PC-9 (cell line): ENCODE results near the gene NUDCD3. TPM values are rescaled to one million over a fixed set of nuclear protein-coding genes. Genes with fewer than 3 reads are reported as not detected.

Experiments used
- BruUV-seq: library from RNA; stranded (reverse); fragments of 400-500 nt; replicated peaks from 2 replicates; lab custom pipeline; 2021; lab: Mats Ljungman, UMichigan
- CTCF ChIA-PET: fragments of 300-600 bp; sonication (Branson Sonifier 250); formaldehyde crosslinking; loops from one replicate; lab custom pipeline; 2022; ENCODE audit warnings: antibody characterized with exemption; lab: Charles Lee
- POLR2A ChIA-PET: fragments of 300-600 bp; sonication (Branson Sonifier 250); formaldehyde crosslinking; loops from one replicate; lab custom pipeline; 2022; ENCODE audit warnings: antibody characterized with exemption; ENCODE audit not compliant: unreplicated experiment; lab: Charles Lee
- DNase-seq, 2 experiments: peaks; one replicate each; pipeline versions ENCODE4 v3.0.0 to v3.0.0-alpha.2; 2015 to 2022; ENCODE audit warnings: mixed read lengths in 1 of 2
- H2AFZ ChIP-seq: fragments of 200-600 bp; sonication (generic); 2 replicates; pipeline ENCODE4 v1.8.1; 2017; ENCODE audit warnings: antibody characterized with exemption
- H3F3A ChIP-seq: fragments of 200-600 bp; sonication (generic); 2 replicates; pipeline ENCODE4 v1.8.1; 2017; ENCODE audit warnings: antibody characterized with exemption, mild to moderate bottlenecking, low read depth; ENCODE audit not compliant: insufficient read depth
- H3K27ac ChIP-seq: fragments of 200-600 bp; sonication (generic); 2 replicates; pipeline ENCODE4 v1.6.1; 2016; ENCODE audit warnings: mixed run types
- H3K27me3 ChIP-seq: fragments of 200-600 bp; sonication (generic); 2 replicates; pipeline ENCODE4 v1.6.1; 2016; ENCODE audit warnings: low read depth, mixed run types; ENCODE audit not compliant: insufficient read depth
- H3K36me3 ChIP-seq: fragments of 200-600 bp; sonication (generic); 2 replicates; pipeline ENCODE4 v1.6.1; 2016; ENCODE audit warnings: low read depth, mixed run types
- H3K4me1 ChIP-seq: fragments of 200-600 bp; sonication (generic); replicated peaks from 2 replicates; pipeline ENCODE4 v1.6.1; 2016; ENCODE audit warnings: mixed run types; ENCODE audit not compliant: insufficient read depth
- H3K4me2 ChIP-seq: fragments of 200-600 bp; sonication (generic); 2 replicates; pipeline ENCODE4 v1.6.1; 2017; ENCODE audit warnings: mixed run types
- H3K4me3 ChIP-seq: fragments of 200-600 bp; sonication (generic); 2 replicates; pipeline ENCODE4 v1.6.1; 2016; ENCODE audit warnings: mixed run types
- H3K79me2 ChIP-seq: fragments of 200-600 bp; sonication (generic); 2 replicates; pipeline ENCODE4 v1.6.1; 2017; ENCODE audit warnings: low read depth, mixed run types
- H3K9me2 ChIP-seq: fragments of 200-600 bp; sonication (generic); 2 replicates; pipeline ENCODE4 v1.8.1; 2017; ENCODE audit warnings: mild to moderate bottlenecking; ENCODE audit not compliant: insufficient read depth
- H3K9me3 ChIP-seq: fragments of 200-600 bp; sonication (generic); 2 replicates; pipeline ENCODE4 v1.8.1; 2016; ENCODE audit warnings: low read depth; ENCODE audit not compliant: insufficient read depth
- H4K20me1 ChIP-seq: fragments of 200-600 bp; sonication (generic); 2 replicates; pipeline ENCODE4 v1.8.1; 2017; ENCODE audit not compliant: insufficient read depth
- CTCF ChIP-seq: fragments of 200-600 bp; sonication (generic); conservative IDR thresholded peaks from 2 replicates; pipeline ENCODE4 v1.6.1; 2017; ENCODE audit warnings: mixed run types, antibody characterized with exemption, mild to moderate bottlenecking, moderate library complexity
- EZH2 ChIP-seq: fragments of 200-600 bp; sonication (generic); IDR thresholded peaks from 2 replicates; pipeline ENCODE4 v1.8.0; 2017; ENCODE audit warnings: antibody characterized with exemption, low read depth
- intact Hi-C: fragments of 100-400 bp; cut with micrococcal nuclease; formaldehyde crosslinking; loops from one replicate; pipeline ENCODE4 v1.10.0; 2022; ENCODE audit not compliant: unreplicated experiment
- total RNA-seq: library from RNA; stranded (reverse); gene quantifications from 2 replicates; pipeline ENCODE4 v1.2.3, GENCODE V29; 2021

Gene NUDCD3
- total RNA-seq, 1 experiment from 2014 or later = 149 TPM

GRCh38 chr7:44486001-44486400 lies 4.5 kb downstream of the NUDCD3 start:
- Histone ChIP-seq H3K9me2 (no peaks in the 10 kb centered on the region), H3K4me2 (no peak overlapping the region), H4K20me1 (peaks cover 42% of the 10 kb centered on the region), H3K27me3 (no peaks in the 10 kb centered on the region), H3K4me1 (peaks cover 20% of the 10 kb centered on the region), H3K9me3 (no peaks in the 10 kb centered on the region), H3K79me2 (peaks cover 88% of the 10 kb centered on the region), H3F3A (no peaks in the 10 kb centered on the region; the same call in none of the 2 replicates), H3K27ac (no peak overlapping the region), H3K4me3 (no peak overlapping the region), H3K36me3 (peaks cover 53% of the 10 kb centered on the region), H2AFZ (no peak overlapping the region)
- intact Hi-C loops = no loop called here
- no peak for DNase-seq
- no peak for TF ChIP-seq EZH2
- no peak for TF ChIP-seq CTCF
- POLR2A ChIA-PET = interaction anchor here (0.6 kb wide), 1 partner anchor 585 kb away, joined by 12 read pairs; no protein-coding TSS in a partner anchor
- no TSS peak for BruUV-seq
- CTCF ChIA-PET = no interaction called here

GRCh38 chr7:44484482-44485313 lies 5.8 kb downstream of the NUDCD3 start:
- no peak overlapping the region for H3K4me2 ChIP-seq
- peaks cover 62% of the 10 kb centered on the region for H3K36me3 ChIP-seq
- peaks cover 41% of the 10 kb centered on the region for H4K20me1 ChIP-seq
- CTCF ChIA-PET = no interaction called here
- H3F3A ChIP-seq = peaks cover 7% of the 10 kb centered on the region
- BruUV-seq = no TSS peak
- no peak overlapping the region for H3K4me3 ChIP-seq
- H3K9me3 ChIP-seq = no peaks in the 10 kb centered on the region
- H2AFZ ChIP-seq = no peak overlapping the region
- TF ChIP-seq CTCF (no peak), EZH2 (no peak)
- no peak for DNase-seq
- no peak overlapping the region for H3K27ac ChIP-seq
- H3K79me2 ChIP-seq = peaks cover 92% of the 10 kb centered on the region
- intact Hi-C loops = no loop called here
- no peaks in the 10 kb centered on the region for H3K9me2 ChIP-seq
- H3K27me3 ChIP-seq = no peaks in the 10 kb centered on the region
- POLR2A ChIA-PET = interaction anchor here (0.6 kb wide), 1 partner anchor 463 kb away, joined by 5 read pairs; no protein-coding TSS in a partner anchor
- H3K4me1 ChIP-seq = peaks cover 20% of the 10 kb centered on the region

GRCh38 chr7:44482502-44483485 lies 7.7 kb downstream of the NUDCD3 start:
- BruUV-seq = no TSS peak
- peaks cover 18% of the 10 kb centered on the region for H3F3A ChIP-seq
- CTCF ChIA-PET = no interaction called here

More at GRCh38 chr7:44482502-44483485, 7.7 kb downstream of the NUDCD3 start:
- TF ChIP-seq CTCF (no peak), EZH2 (no peak)
- Histone ChIP-seq H3K9me2 (no peaks in the 10 kb centered on the region), H3K4me1 (peaks cover 7% of the 10 kb centered on the region), H3K36me3 (peaks cover 78% of the 10 kb centered on the region), H3K4me2 (no peak overlapping the region), H3K79me2 (peaks cover 73% of the 10 kb centered on the region), H4K20me1 (peaks cover 31% of the 10 kb centered on the region), H2AFZ (no peak overlapping the region), H3K27me3 (no peaks in the 10 kb centered on the region), H3K4me3 (no peak overlapping the region), H3K27ac (no peak overlapping the region), H3K9me3 (no peaks in the 10 kb centered on the region)
- intact Hi-C loops = no loop called here
- DNase-seq = no peak
- POLR2A ChIA-PET = no interaction called here
